ENCODE measurements around the gene SIGLEC14.
"Not testable (repeated sequence)": the region's sequence is repeated elsewhere in the genome, so short reads cannot be mapped to it uniquely, and the experiment has no call there.

SIGLEC14 gene

GRCh38 chr19:51646730-51647129 is at the start of gene SIGLEC14:
TSS of gene SIGLEC14 (minus strand) at chr19:51646825. CDS start at chr19:51646759, 66 bp downstream.
- not testable (repeated sequence) for DNase-seq (ENCODE audit: low spot score)

- no peak for DNase-seq (ENCODE audit: low spot score)
These were observed 49.2 kb upstream of the SIGLEC14 start for GRCh38 chr19:51695702-51696315.

GRCh38 chr19:51695088-51695487 is 48.5 kb upstream of the SIGLEC14 start:
- no peak for DNase-seq (ENCODE audit: low spot score)

- DNase-seq (ENCODE audit: low spot score) = no peak
These were observed 47.9 kb upstream of the SIGLEC14 start for GRCh38 chr19:51694318-51695085.

GRCh38 chr19:51693819-51694218 is 47.2 kb upstream of the SIGLEC14 start:
- no peak for DNase-seq (ENCODE audit: low spot score)

GRCh38 chr19:51693260-51693659 is 46.6 kb upstream of the SIGLEC14 start, which contains the start of gene SPACA6:
TSS of gene SPACA6 (plus strand) at chr19:51693330. CDS start at chr19:51693527, 197 bp downstream.
- DNase-seq (ENCODE audit: low spot score) = no peak

GRCh38 chr19:51692468-51692867 is 45.8 kb upstream of the SIGLEC14 start:
- no peak for DNase-seq (ENCODE audit: low spot score)

GRCh38 chr19:51691584-51692428 is 45.2 kb upstream of the SIGLEC14 start:
- DNase-seq (ENCODE audit: low spot score) = peak; percentile 34

GRCh38 chr19:51691074-51691583 is 44.5 kb upstream of the SIGLEC14 start:
- DNase-seq (ENCODE audit: low spot score) = peak; percentile 49

- DNase-seq (ENCODE audit: low spot score) = peak; percentile 63
These were observed 43.9 kb upstream of the SIGLEC14 start for GRCh38 chr19:51690454-51691073.

GRCh38 chr19:51689751-51690453 is 43.3 kb upstream of the SIGLEC14 start:
- DNase-seq (ENCODE audit: low spot score) = peak; percentile 42

GRCh38 chr19:51688671-51689571 is 42.3 kb upstream of the SIGLEC14 start:
- DNase-seq (ENCODE audit: low spot score) = peak; percentile 95

- DNase-seq (ENCODE audit: low spot score) = peak; percentile 62
These were observed 41.4 kb upstream of the SIGLEC14 start for GRCh38 chr19:51687791-51688670.

GRCh38 chr19:51686171-51686570 is 39.5 kb upstream of the SIGLEC14 start:
- DNase-seq (ENCODE audit: low spot score) = no peak

GRCh38 chr19:51681286-51681941 is 34.8 kb upstream of the SIGLEC14 start:
- DNase-seq (ENCODE audit: low spot score) = no peak

GRCh38 chr19:51680474-51680873 is 33.8 kb upstream of the SIGLEC14 start:
- no peak for DNase-seq (ENCODE audit: low spot score)

- DNase-seq (ENCODE audit: low spot score) = no peak
These were observed 30.0 kb upstream of the SIGLEC14 start for GRCh38 chr19:51676566-51677083.

- peak; percentile 31 for DNase-seq (ENCODE audit: low spot score)
These were observed 29.4 kb upstream of the SIGLEC14 start for GRCh38 chr19:51675911-51676565.
